SK-N-SH (cell line): ENCODE measurements around the gene CD2. TPM values are rescaled to one million over a fixed set of nuclear protein-coding genes. Genes with fewer than 3 reads are reported as not detected.

Experiments
- CTCF ChIA-PET: fragments of 300-600, 350-600 bp; formaldehyde crosslinking; extraction: SDS; loops from one replicate; lab custom pipeline; 2021; lab: Yijun Ruan, JAX
- POLR2A ChIA-PET: fragments of 350-600 bp; sonication (Branson Sonifier 250); formaldehyde crosslinking; extraction: SDS; loops from one replicate; lab custom pipeline; 2020; ENCODE audit warnings: antibody characterized with exemption, inconsistent platforms; lab: Yijun Ruan, JAX
- DNase-seq: peaks from one replicate; pipeline ENCODE4 v3.0.0; 2012
- H2AFZ ChIP-seq: fragments of 200-600 bp; sonication (generic); 2 replicates; pipeline ENCODE4 v1.8.1; 2016; ENCODE audit warnings: antibody characterized with exemption, mild to moderate bottlenecking, low read depth
- H3F3A ChIP-seq: fragments of 200-600 bp; sonication (generic); replicated peaks from 2 replicates; pipeline ENCODE3; 2016; ENCODE audit warnings: antibody characterized with exemption, mild to moderate bottlenecking; ENCODE audit not compliant: insufficient read depth
- H3K27ac ChIP-seq, 2 experiments: fragments of 200-500 bp in 1 of 2; fragments of 200-600 bp in 1 of 2; sonication (Bioruptor generic) in 1 of 2; sonication (generic), shearing (Covaris generic) in 1 of 2; 2 replicates each; pipeline versions ENCODE4 v1.5.1 to v1.6.1; 2014 to 2016; ENCODE audit warnings: low read depth in 2 of 2, inconsistent platforms in 1 of 2, low read length in 1 of 2, mild to moderate bottlenecking in 1 of 2, mixed read lengths in 1 of 2
- H3K27me3 ChIP-seq: fragments of 200-600 bp; sonication (generic), shearing (Covaris generic); 2 replicates; pipeline ENCODE4 v1.6.1; 2016; ENCODE audit warnings: mixed run types; ENCODE audit not compliant: insufficient read depth
- H3K36me3 ChIP-seq, 2 experiments: fragments of 200-500 bp in 1 of 2; fragments of 200-600 bp in 1 of 2; sonication (Bioruptor generic) in 1 of 2; sonication (generic) in 1 of 2; replicated peaks in 1 of 2; 2 replicates each; pipeline versions ENCODE3 to v1.5.1; 2014 to 2016; ENCODE audit warnings: low read length in 1 of 2, mild to moderate bottlenecking in 1 of 2; ENCODE audit not compliant: insufficient read depth in 2 of 2, control insufficient read depth in 1 of 2
- H3K4me1 ChIP-seq, 2 experiments: fragments of 200-500 bp in 1 of 2; fragments of 200-600 bp in 1 of 2; sonication (Bioruptor generic) in 1 of 2; sonication (generic), shearing (Covaris generic) in 1 of 2; 2 replicates each; pipeline versions ENCODE4 v1.5.1 to v1.6.1; 2014 to 2016; ENCODE audit warnings: low read depth in 1 of 2, low read length in 1 of 2, mixed run types in 1 of 2; ENCODE audit not compliant: insufficient read depth in 2 of 2, control insufficient read depth in 1 of 2
- H3K4me2 ChIP-seq: fragments of 200-600 bp; sonication (generic), shearing (Covaris generic); 2 replicates; pipeline ENCODE4 v1.6.1; 2017; ENCODE audit warnings: mixed run types
- H3K4me3 ChIP-seq, 2 experiments: fragments of 200-500 bp in 1 of 2; fragments of 200-600 bp in 1 of 2; sonication (Bioruptor generic) in 1 of 2; sonication (generic), shearing (Covaris generic) in 1 of 2; 2 replicates each; pipeline versions ENCODE4 v1.5.1 to v1.8.1; 2014 to 2016; ENCODE audit warnings: low read depth in 2 of 2, inconsistent platforms in 1 of 2, low read length in 1 of 2, mild to moderate bottlenecking in 1 of 2, mixed read lengths in 1 of 2, moderate library complexity in 1 of 2
- H3K79me2 ChIP-seq: fragments of 200-600 bp; sonication (generic); 2 replicates; pipeline ENCODE4 v1.8.1; 2017; ENCODE audit warnings: mild to moderate bottlenecking; ENCODE audit not compliant: insufficient read depth
- H3K9ac ChIP-seq: fragments of 200-600 bp; sonication (generic); 2 replicates; pipeline ENCODE4 v1.6.1; 2017; ENCODE audit warnings: mixed run types
- H3K9me2 ChIP-seq: fragments of 200-600 bp; sonication (generic); 2 replicates; pipeline ENCODE4 v1.6.1; 2017; ENCODE audit warnings: mixed run types
- H3K9me3 ChIP-seq: fragments of 200-600 bp; sonication (generic); 2 replicates; pipeline ENCODE4 v1.6.1; 2017; ENCODE audit warnings: mixed run types, mild to moderate bottlenecking, moderate library complexity
- H4K20me1 ChIP-seq: fragments of 200-600 bp; sonication (generic); 2 replicates; pipeline ENCODE4 v1.6.1; 2017; ENCODE audit warnings: mild to moderate bottlenecking, mixed run types; ENCODE audit not compliant: insufficient read depth
- EP300 ChIP-seq, 2 experiments: IDR thresholded peaks; 2 replicates each; pipeline versions ENCODE4 v1.4.0 to v1.6.1; 2012; ENCODE audit warnings: borderline replicate concordance in 1 of 2, low read depth in 1 of 2, low read length in 1 of 2
- EZH2phosphoT487 ChIP-seq: fragments of 200-600 bp; sonication (generic); IDR thresholded peaks from 2 replicates; pipeline ENCODE4 v1.6.1; 2017; ENCODE audit warnings: low read depth, mixed run types, mild to moderate bottlenecking, antibody characterized with exemption, moderate library complexity, borderline replicate concordance
- FOXJ3 ChIP-seq: sonication (generic); formaldehyde crosslinking; IDR thresholded peaks from 2 replicates; pipeline ENCODE4 v1.5.1; 2020; ENCODE audit warnings: mild to moderate bottlenecking, missing genetic modification reagents
- GATA2 ChIP-seq: sonication (generic); formaldehyde crosslinking; IDR thresholded peaks from 2 replicates; pipeline ENCODE4 v1.5.0; 2020; ENCODE audit warnings: mild to moderate bottlenecking, missing genetic modification reagents
- JUND ChIP-seq: IDR thresholded peaks from 2 replicates; pipeline ENCODE4 v1.4.0; 2012
- MAX ChIP-seq: IDR thresholded peaks from 2 replicates; pipeline ENCODE4 v1.4.0; 2012; ENCODE audit warnings: low read depth
- MEF2A ChIP-seq: IDR thresholded peaks from 2 replicates; pipeline ENCODE4 v1.4.0; 2012; ENCODE audit warnings: low read depth, borderline replicate concordance
- MXI1 ChIP-seq: IDR thresholded peaks from 2 replicates; pipeline ENCODE4 v1.6.1; 2012; ENCODE audit warnings: mild to moderate bottlenecking, low read depth, low read length, improper control_type of control experiment
- NFIC ChIP-seq: IDR thresholded peaks from 2 replicates; pipeline ENCODE4 v1.4.0; 2012; ENCODE audit warnings: borderline replicate concordance
- NRF1 ChIP-seq: IDR thresholded peaks from 2 replicates; pipeline ENCODE4 v1.6.1; 2012; ENCODE audit warnings: low read depth, mild to moderate bottlenecking, low read length
- POLR2AphosphoS5 ChIP-seq: IDR thresholded peaks from 2 replicates; pipeline ENCODE4 v1.6.1; 2012; ENCODE audit warnings: low read depth, low read length
- RCOR1 ChIP-seq: fragments of 150-350 bp; IDR thresholded peaks from 2 replicates; pipeline ENCODE4 v1.6.1; 2017; ENCODE audit warnings: antibody characterized with exemption, low read length
- SIN3A ChIP-seq: IDR thresholded peaks from 2 replicates; pipeline ENCODE4 v1.6.1; 2012; ENCODE audit warnings: low read depth, mild to moderate bottlenecking, low read length, moderate library complexity, borderline replicate concordance
- SMC3 ChIP-seq: IDR thresholded peaks from 2 replicates; pipeline ENCODE4 v1.6.1; 2012; ENCODE audit warnings: low read depth, low read length, improper control_type of control experiment
- TEAD4 ChIP-seq: IDR thresholded peaks from 2 replicates; pipeline ENCODE4 v1.4.0; 2012; ENCODE audit warnings: mild to moderate bottlenecking, borderline replicate concordance; ENCODE audit not compliant: insufficient read depth
- YY1 ChIP-seq: IDR thresholded peaks from 2 replicates; pipeline ENCODE4 v1.4.0; 2012; ENCODE audit warnings: low read depth, mild to moderate bottlenecking
- WGBS: methylation state at CpG from one replicate; pipeline ENCODE4 v1.1.6; 2017; ENCODE audit warnings: low lambda C conversion rate; 5-methylcytosine and 5-hydroxymethylcytosine counted together
- polyA plus RNA-seq, 3 experiments: library from polyadenylated mRNA; depleted of rRNA; stranded (reverse); fragments of >200 nt; gene quantifications; 2 replicates each; pipeline ENCODE4 v1.2.3, GENCODE V29; 2012
- TF ChIP-seq, protein P1 (sequence below): IDR thresholded peaks from 2 replicates; pipeline ENCODE4 v1.4.0; 2012; ENCODE audit warnings: low read depth, borderline replicate concordance
- TF ChIP-seq, protein P2 (sequence below): IDR thresholded peaks from 2 replicates; pipeline ENCODE4; 2012
- TF ChIP-seq, protein P3 (sequence below): IDR thresholded peaks from 2 replicates; pipeline ENCODE4 v1.6.1; 2012; ENCODE audit warnings: mild to moderate bottlenecking, low read depth, low read length, moderate library complexity

Gene CD2
- polyA plus RNA-seq, 1 of the 3 experiments (the other 2 are of a cell fraction), result not detected

GRCh38 chr1:116806245-116806644 is 52.0 kb downstream of the CD2 start:
- no peaks in the 10 kb centered on the region for H3F3A ChIP-seq

More at GRCh38 chr1:116806245-116806644, 52.0 kb downstream of the CD2 start:
- ChIA-PET CTCF (interaction anchor here (1.0 to 1.3 kb wide), 2 partner anchors 9 to 19 kb away, joined by 3 read pairs; no protein-coding TSS in a partner anchor), POLR2A (no interaction called here)
- TF ChIP-seq RCOR1 (no peak), NFIC (no peak), MEF2A (no peak), GATA2 (CRISPR knock-in tag) (no peak), SMC3 (no peak), YY1 (no peak), NRF1 (no peak), MXI1 (no peak), JUND (no peak), EP300 (IDR thresholded peaks at IDR 0.05; ENCODE audit: borderline replicate concordance in 1 of 2, low read depth in 1 of 2, low read length in 1 of 2) (no peak), TEAD4 (no peak), EZH2phosphoT487 (no peak), MAX (no peak), FOXJ3 (CRISPR knock-in tag) (no peak), SIN3A (no peak), POLR2AphosphoS5 (no peak)
- TF ChIP-seq, protein P1, sequence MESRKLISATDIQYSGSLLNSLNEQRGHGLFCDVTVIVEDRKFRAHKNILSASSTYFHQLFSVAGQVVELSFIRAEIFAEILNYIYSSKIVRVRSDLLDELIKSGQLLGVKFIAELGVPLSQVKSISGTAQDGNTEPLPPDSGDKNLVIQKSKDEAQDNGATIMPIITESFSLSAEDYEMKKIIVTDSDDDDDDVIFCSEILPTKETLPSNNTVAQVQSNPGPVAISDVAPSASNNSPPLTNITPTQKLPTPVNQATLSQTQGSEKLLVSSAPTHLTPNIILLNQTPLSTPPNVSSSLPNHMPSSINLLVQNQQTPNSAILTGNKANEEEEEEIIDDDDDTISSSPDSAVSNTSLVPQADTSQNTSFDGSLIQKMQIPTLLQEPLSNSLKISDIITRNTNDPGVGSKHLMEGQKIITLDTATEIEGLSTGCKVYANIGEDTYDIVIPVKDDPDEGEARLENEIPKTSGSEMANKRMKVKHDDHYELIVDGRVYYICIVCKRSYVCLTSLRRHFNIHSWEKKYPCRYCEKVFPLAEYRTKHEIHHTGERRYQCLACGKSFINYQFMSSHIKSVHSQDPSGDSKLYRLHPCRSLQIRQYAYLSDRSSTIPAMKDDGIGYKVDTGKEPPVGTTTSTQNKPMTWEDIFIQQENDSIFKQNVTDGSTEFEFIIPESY, result no peak
- TF ChIP-seq, protein P2, sequence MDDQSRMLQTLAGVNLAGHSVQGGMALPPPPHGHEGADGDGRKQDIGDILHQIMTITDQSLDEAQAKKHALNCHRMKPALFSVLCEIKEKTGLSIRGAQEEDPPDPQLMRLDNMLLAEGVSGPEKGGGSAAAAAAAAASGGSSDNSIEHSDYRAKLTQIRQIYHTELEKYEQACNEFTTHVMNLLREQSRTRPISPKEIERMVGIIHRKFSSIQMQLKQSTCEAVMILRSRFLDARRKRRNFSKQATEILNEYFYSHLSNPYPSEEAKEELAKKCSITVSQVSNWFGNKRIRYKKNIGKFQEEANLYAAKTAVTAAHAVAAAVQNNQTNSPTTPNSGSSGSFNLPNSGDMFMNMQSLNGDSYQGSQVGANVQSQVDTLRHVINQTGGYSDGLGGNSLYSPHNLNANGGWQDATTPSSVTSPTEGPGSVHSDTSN, result no peak
- TF ChIP-seq, protein P3, sequence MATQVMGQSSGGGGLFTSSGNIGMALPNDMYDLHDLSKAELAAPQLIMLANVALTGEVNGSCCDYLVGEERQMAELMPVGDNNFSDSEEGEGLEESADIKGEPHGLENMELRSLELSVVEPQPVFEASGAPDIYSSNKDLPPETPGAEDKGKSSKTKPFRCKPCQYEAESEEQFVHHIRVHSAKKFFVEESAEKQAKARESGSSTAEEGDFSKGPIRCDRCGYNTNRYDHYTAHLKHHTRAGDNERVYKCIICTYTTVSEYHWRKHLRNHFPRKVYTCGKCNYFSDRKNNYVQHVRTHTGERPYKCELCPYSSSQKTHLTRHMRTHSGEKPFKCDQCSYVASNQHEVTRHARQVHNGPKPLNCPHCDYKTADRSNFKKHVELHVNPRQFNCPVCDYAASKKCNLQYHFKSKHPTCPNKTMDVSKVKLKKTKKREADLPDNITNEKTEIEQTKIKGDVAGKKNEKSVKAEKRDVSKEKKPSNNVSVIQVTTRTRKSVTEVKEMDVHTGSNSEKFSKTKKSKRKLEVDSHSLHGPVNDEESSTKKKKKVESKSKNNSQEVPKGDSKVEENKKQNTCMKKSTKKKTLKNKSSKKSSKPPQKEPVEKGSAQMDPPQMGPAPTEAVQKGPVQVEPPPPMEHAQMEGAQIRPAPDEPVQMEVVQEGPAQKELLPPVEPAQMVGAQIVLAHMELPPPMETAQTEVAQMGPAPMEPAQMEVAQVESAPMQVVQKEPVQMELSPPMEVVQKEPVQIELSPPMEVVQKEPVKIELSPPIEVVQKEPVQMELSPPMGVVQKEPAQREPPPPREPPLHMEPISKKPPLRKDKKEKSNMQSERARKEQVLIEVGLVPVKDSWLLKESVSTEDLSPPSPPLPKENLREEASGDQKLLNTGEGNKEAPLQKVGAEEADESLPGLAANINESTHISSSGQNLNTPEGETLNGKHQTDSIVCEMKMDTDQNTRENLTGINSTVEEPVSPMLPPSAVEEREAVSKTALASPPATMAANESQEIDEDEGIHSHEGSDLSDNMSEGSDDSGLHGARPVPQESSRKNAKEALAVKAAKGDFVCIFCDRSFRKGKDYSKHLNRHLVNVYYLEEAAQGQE, result no peak
- no peak overlapping the region for H3K4me2 ChIP-seq
- H3K9ac ChIP-seq, result no peak overlapping the region
- H3K9me2 ChIP-seq, result no peaks in the 10 kb centered on the region
- no peaks in the 10 kb centered on the region for H3K79me2 ChIP-seq
- no peaks in the 10 kb centered on the region for H3K36me3 ChIP-seq
- no peak for DNase-seq
- H4K20me1 ChIP-seq, result no peaks in the 10 kb centered on the region
- H3K27ac ChIP-seq, result no peak overlapping the region
- no peaks in the 10 kb centered on the region for H3K27me3 ChIP-seq
- WGBS, result 8% methylated on average over 1 of the region's 1 CpG
- H2AFZ ChIP-seq, result no peak overlapping the region
- no peaks in the 10 kb centered on the region for H3K9me3 ChIP-seq
- no peak overlapping the region for H3K4me3 ChIP-seq
- H3K4me1 ChIP-seq, result peaks cover 0 to 5% of the 10 kb centered on the region in 2 experiments; a peak in 1 of 4 replicates
